Stomach smooth muscle (tissue), 2 donors: ENCODE results near the gene MAP3K3.

Source experiments
- H3K27ac ChIP-seq: one replicate; pipeline ENCODE4 v1.7.0; 2013; ENCODE audit warnings: mild to moderate bottlenecking, low read length, inconsistent platforms
- H3K27me3 ChIP-seq, 2 donors: one replicate each; pipeline ENCODE4 v1.7.0; 2013; ENCODE audit warnings: low read length in 2 of 2; ENCODE audit not compliant: insufficient read depth in 2 of 2, control insufficient read depth in 1 of 2
- H3K36me3 ChIP-seq, 2 donors: one replicate each; pipeline ENCODE4 v1.7.0; 2013; ENCODE audit warnings: low read length in 2 of 2; ENCODE audit not compliant: control insufficient read depth in 2 of 2, insufficient read depth in 2 of 2
- H3K4me1 ChIP-seq: one replicate; pipeline ENCODE4 v1.7.0; 2013; ENCODE audit warnings: low read length; ENCODE audit not compliant: control insufficient read depth, insufficient read depth
- H3K4me3 ChIP-seq, 2 donors: one replicate each; pipeline ENCODE4 v1.7.0; 2013; ENCODE audit warnings: low read length in 2 of 2
- H3K9ac ChIP-seq, 2 donors: one replicate each; pipeline ENCODE4 v1.7.0; 2013; ENCODE audit warnings: low read length in 2 of 2, mild to moderate bottlenecking in 1 of 2
- H3K9me3 ChIP-seq, 2 donors: one replicate each; pipeline ENCODE4 v1.7.0; 2013; ENCODE audit warnings: low read length in 2 of 2; ENCODE audit not compliant: control insufficient read depth in 2 of 2
- donor health status: healthy.
- donor health status: Pancreatic carcinoma.

The MAP3K3 gene

GRCh38 chr17:63622574-63623390 is 565 bp downstream of the MAP3K3 start:
- Histone ChIP-seq H3K27me3 (no peaks in the 10 kb centered on the region), H3K36me3 (no peaks in the 10 kb centered on the region), H3K27ac (peak overlapping the region; percentile 58), H3K9me3 (no peaks in the 10 kb centered on the region), H3K4me3 (peak overlapping the region; percentile 83 to 85), H3K4me1 (peaks cover 13% of the 10 kb centered on the region), H3K9ac (peak overlapping the region; percentile 65 to 80)

- no peak overlapping the region for H3K27ac ChIP-seq
- peaks cover 13% of the 10 kb centered on the region for H3K4me1 ChIP-seq
- H3K9ac ChIP-seq: peak overlapping the region; percentile 3 to 80
Observed at GRCh38 chr17:63623786-63624530, 1.7 kb downstream of the MAP3K3 start.

GRCh38 chr17:63624531-63624880 is 2.3 kb downstream of the MAP3K3 start:
- no peaks in the 10 kb centered on the region for H3K27me3 ChIP-seq
- H3K9ac ChIP-seq: no peak overlapping the region
- H3K27ac ChIP-seq: no peak overlapping the region
- no peaks in the 10 kb centered on the region for H3K9me3 ChIP-seq
- peaks cover 13% of the 10 kb centered on the region for H3K4me1 ChIP-seq
- H3K36me3 ChIP-seq: no peaks in the 10 kb centered on the region
- peak overlapping the region in 1 of 2 donors; percentile 23 for H3K4me3 ChIP-seq

More at GRCh38 chr17:63623786-63624530, 1.7 kb downstream of the MAP3K3 start:
- Histone ChIP-seq H3K9me3 (no peaks in the 10 kb centered on the region), H3K36me3 (no peaks in the 10 kb centered on the region), H3K27me3 (no peaks in the 10 kb centered on the region), H3K4me3 (peak overlapping the region; percentile 83 to 85)

- no peak overlapping the region for H3K9ac ChIP-seq
- no peaks in the 10 kb centered on the region for H3K9me3 ChIP-seq
- peak overlapping the region in 1 of 2 donors; percentile 35 for H3K4me3 ChIP-seq
- H3K4me1 ChIP-seq: peaks cover 9% of the 10 kb centered on the region
- H3K27ac ChIP-seq: no peak overlapping the region
- no peaks in the 10 kb centered on the region for H3K36me3 ChIP-seq
- H3K27me3 ChIP-seq: no peaks in the 10 kb centered on the region
Observed at GRCh38 chr17:63626551-63627180, 4.4 kb downstream of the MAP3K3 start.

GRCh38 chr17:63629627-63630026 is 7.4 kb downstream of the MAP3K3 start:
- Histone ChIP-seq H3K27me3 (no peaks in the 10 kb centered on the region), H3K9me3 (no peaks in the 10 kb centered on the region), H3K4me3 (no peak overlapping the region), H3K27ac (no peak overlapping the region), H3K36me3 (peaks cover 3 to 7% of the 10 kb centered on the region in 2 donors), H3K4me1 (peaks cover 8% of the 10 kb centered on the region), H3K9ac (no peak overlapping the region)

- H3K4me1 ChIP-seq: peaks cover 3% of the 10 kb centered on the region
- no peak overlapping the region for H3K27ac ChIP-seq
- H3K9ac ChIP-seq: no peak overlapping the region
- H3K27me3 ChIP-seq: no peaks in the 10 kb centered on the region
- peaks cover 3 to 7% of the 10 kb centered on the region in 2 donors for H3K36me3 ChIP-seq
- H3K4me3 ChIP-seq: no peak overlapping the region
- H3K9me3 ChIP-seq: no peaks in the 10 kb centered on the region
Observed at GRCh38 chr17:63631062-63631461, 8.8 kb downstream of the MAP3K3 start.

- Histone ChIP-seq H3K4me1 (peaks cover 5% of the 10 kb centered on the region), H3K36me3 (peaks cover 3 to 11% of the 10 kb centered on the region in 2 donors), H3K27me3 (no peaks in the 10 kb centered on the region), H3K9me3 (no peaks in the 10 kb centered on the region), H3K27ac (no peak overlapping the region), H3K9ac (no peak overlapping the region), H3K4me3 (no peak overlapping the region)
Observed at GRCh38 chr17:63631626-63632025, 9.4 kb downstream of the MAP3K3 start.

GRCh38 chr17:63633742-63634141 is 11.5 kb downstream of the MAP3K3 start:
- no peaks in the 10 kb centered on the region for H3K27me3 ChIP-seq
- H3K9ac ChIP-seq: no peak overlapping the region
- peaks cover 3 to 18% of the 10 kb centered on the region in 2 donors for H3K36me3 ChIP-seq
- peaks cover 9% of the 10 kb centered on the region for H3K4me1 ChIP-seq
- H3K4me3 ChIP-seq: no peak overlapping the region
- H3K9me3 ChIP-seq: no peaks in the 10 kb centered on the region
- H3K27ac ChIP-seq: no peak overlapping the region

- Histone ChIP-seq H3K4me1 (peaks cover 12% of the 10 kb centered on the region), H3K36me3 (peaks cover 3 to 18% of the 10 kb centered on the region in 2 donors), H3K27ac (no peak overlapping the region)
Observed at GRCh38 chr17:63634163-63634562, 11.9 kb downstream of the MAP3K3 start.

GRCh38 chr17:63634816-63635215 is 12.6 kb downstream of the MAP3K3 start:
- H3K27me3 ChIP-seq: no peaks in the 10 kb centered on the region
- H3K36me3 ChIP-seq: peaks cover 3 to 18% of the 10 kb centered on the region in 2 donors
- H3K9ac ChIP-seq: no peak overlapping the region
- no peaks in the 10 kb centered on the region for H3K9me3 ChIP-seq
- H3K4me3 ChIP-seq: no peak overlapping the region
- H3K27ac ChIP-seq: no peak overlapping the region
- H3K4me1 ChIP-seq: peaks cover 14% of the 10 kb centered on the region

More at GRCh38 chr17:63634163-63634562, 11.9 kb downstream of the MAP3K3 start:
- Histone ChIP-seq H3K9ac (no peak overlapping the region), H3K27me3 (no peaks in the 10 kb centered on the region), H3K4me3 (no peak overlapping the region), H3K9me3 (no peaks in the 10 kb centered on the region)
